Astrocyte (in vitro differentiated cells and primary cell): ENCODE data around the gene KCNA5. TPM values are rescaled to one million over a fixed set of nuclear protein-coding genes. Genes with fewer than 3 reads are reported as not detected.

Experiments
- DNase-seq: peaks from one replicate; pipeline ENCODE4 v3.0.0-alpha.2; 2010; ENCODE audit warnings: low read depth
- FAIRE-seq: peaks from 2 replicates; lab custom pipeline; 2011; peaks lifted over from hg19 to GRCh38; lab: Jason Lieb, UNC
- H2AFZ ChIP-seq: 2 replicates; pipeline ENCODE4 v1.6.0; 2012; ENCODE audit warnings: low read depth, low read length, inconsistent platforms
- H3K27ac ChIP-seq: 2 replicates; pipeline ENCODE4 v1.5.1; 2011; ENCODE audit warnings: low read depth, low read length, inconsistent platforms
- H3K27me3 ChIP-seq: 2 replicates; pipeline ENCODE4 v1.6.0; 2011; ENCODE audit warnings: low read length, inconsistent platforms; ENCODE audit not compliant: insufficient read depth
- H3K36me3 ChIP-seq: 2 replicates; pipeline ENCODE4 v1.5.1; 2011; ENCODE audit warnings: low read length, inconsistent platforms; ENCODE audit not compliant: insufficient read depth
- H3K4me1 ChIP-seq: 2 replicates; pipeline ENCODE4 v1.5.1; 2011; ENCODE audit warnings: low read length, inconsistent platforms; ENCODE audit not compliant: insufficient read depth
- H3K4me2 ChIP-seq: 2 replicates; pipeline ENCODE4 v1.6.0; 2012; ENCODE audit warnings: low read length, inconsistent platforms
- H3K4me3 ChIP-seq: 2 replicates; pipeline ENCODE4 v1.5.1; 2011; ENCODE audit warnings: low read depth, mild to moderate bottlenecking, low read length, inconsistent platforms; ENCODE audit not compliant: insufficient read depth
- H3K79me2 ChIP-seq: 2 replicates; pipeline ENCODE4 v1.6.0; 2012; ENCODE audit warnings: mild to moderate bottlenecking, low read length, inconsistent platforms; ENCODE audit not compliant: insufficient read depth
- H3K9ac ChIP-seq: 2 replicates; pipeline ENCODE4 v1.6.0; 2012; ENCODE audit warnings: mild to moderate bottlenecking, low read length, inconsistent platforms
- H3K9me3 ChIP-seq: 2 replicates; pipeline ENCODE4 v1.5.1; 2012; ENCODE audit warnings: low read depth, mild to moderate bottlenecking, low read length, inconsistent platforms; ENCODE audit not compliant: insufficient read depth
- H4K20me1 ChIP-seq: 2 replicates; pipeline ENCODE4 v1.6.0; 2012; ENCODE audit warnings: low read length, inconsistent platforms; ENCODE audit not compliant: insufficient read depth
- H3K27ac Mint-ChIP-seq: one replicate; pipeline ENCODE4 v1.8.0; 2021; ENCODE audit warnings: mild to moderate bottlenecking, mixed read lengths; ENCODE audit not compliant: unreplicated experiment
- H3K27me3 Mint-ChIP-seq: one replicate; pipeline ENCODE4 v1.8.0; 2021; ENCODE audit warnings: low read depth, mixed read lengths; ENCODE audit not compliant: unreplicated experiment
- H3K36me3 Mint-ChIP-seq: one replicate; pipeline ENCODE4 v1.8.0; 2021; ENCODE audit warnings: low read depth, mixed read lengths; ENCODE audit not compliant: unreplicated experiment
- H3K4me1 Mint-ChIP-seq: one replicate; pipeline ENCODE4 v1.8.0; 2021; ENCODE audit warnings: low read depth, mixed read lengths; ENCODE audit not compliant: unreplicated experiment
- H3K4me3 Mint-ChIP-seq: one replicate; pipeline ENCODE4 v1.8.0; 2021; ENCODE audit warnings: mild to moderate bottlenecking, moderate library complexity, mixed read lengths; ENCODE audit not compliant: unreplicated experiment
- H3K9me3 Mint-ChIP-seq: one replicate; pipeline ENCODE4 v1.8.0; 2021; ENCODE audit warnings: mild to moderate bottlenecking, mixed read lengths; ENCODE audit not compliant: unreplicated experiment
- CTCF ChIP-seq: IDR thresholded peaks from 2 replicates; pipeline ENCODE4 v1.5.1; 2011; ENCODE audit warnings: low read depth, mild to moderate bottlenecking, inconsistent platforms, low read length, moderate library complexity; ENCODE audit not compliant: insufficient read depth
- EZH2 ChIP-seq: IDR thresholded peaks from 2 replicates; pipeline ENCODE4 v1.6.1; 2012; ENCODE audit warnings: mild to moderate bottlenecking, low read length, inconsistent platforms; ENCODE audit not compliant: insufficient read depth
- total RNA-seq: library from RNA; stranded (reverse); gene quantifications from 2 replicates; pipeline ENCODE4 v1.2.1, GENCODE V29; 2021

The KCNA5 gene
- total RNA-seq, 1 donor from 2014 or later: not detected

- no peak overlapping the region for H3K4me2 ChIP-seq
- H3K4me3 ChIP-seq: no peak overlapping the region
- no peak for FAIRE-seq
These were observed 16.4 kb upstream of the KCNA5 start for GRCh38 chr12:5027046-5027821.

GRCh38 chr12:5030066-5030465, 13.6 kb upstream of the KCNA5 start:
- H3K9ac ChIP-seq: no peak overlapping the region
- no peak overlapping the region for H3K4me2 ChIP-seq
- H3K9me3 ChIP-seq: no peaks in the 10 kb centered on the region
- H3K27ac ChIP-seq: no peak overlapping the region
- Mint-ChIP-seq H3K27ac (no peak overlapping the region), H3K9me3 (no peaks in the 10 kb centered on the region), H3K4me1 (peaks cover 23% of the 10 kb centered on the region), H3K4me3 (no peak overlapping the region), H3K36me3 (no peaks in the 10 kb centered on the region), H3K27me3 (peaks cover 17% of the 10 kb centered on the region)
- no peaks in the 10 kb centered on the region for H3K79me2 ChIP-seq
- no peaks in the 10 kb centered on the region for H3K36me3 ChIP-seq
- FAIRE-seq (no peak), DNase-seq (no peak)
- H4K20me1 ChIP-seq: no peaks in the 10 kb centered on the region
- H2AFZ ChIP-seq: no peak overlapping the region
- H3K4me3 ChIP-seq: no peak overlapping the region
- peaks cover 2% of the 10 kb centered on the region for H3K4me1 ChIP-seq
- H3K27me3 ChIP-seq: peaks cover 4% of the 10 kb centered on the region
- TF ChIP-seq EZH2 (no peak), CTCF (no peak)

More at GRCh38 chr12:5027046-5027821, 16.4 kb upstream of the KCNA5 start:
- Histone ChIP-seq H4K20me1 (no peaks in the 10 kb centered on the region), H3K79me2 (no peaks in the 10 kb centered on the region), H3K27ac (no peak overlapping the region), H3K4me1 (no peaks in the 10 kb centered on the region), H3K9me3 (no peaks in the 10 kb centered on the region), H2AFZ (no peak overlapping the region), H3K27me3 (peaks cover 8% of the 10 kb centered on the region), H3K36me3 (no peaks in the 10 kb centered on the region), H3K9ac (no peak overlapping the region)
- Mint-ChIP-seq H3K4me1 (peaks cover 15% of the 10 kb centered on the region), H3K4me3 (no peak overlapping the region), H3K9me3 (no peaks in the 10 kb centered on the region), H3K27ac (no peak overlapping the region), H3K27me3 (peaks cover 36% of the 10 kb centered on the region), H3K36me3 (no peaks in the 10 kb centered on the region)
- no peak for DNase-seq
- TF ChIP-seq EZH2 (no peak), CTCF (no peak)

GRCh38 chr12:5031242-5031641, 12.4 kb upstream of the KCNA5 start:
- Histone ChIP-seq H4K20me1 (no peaks in the 10 kb centered on the region), H3K4me2 (no peak overlapping the region), H3K36me3 (no peaks in the 10 kb centered on the region), H3K4me3 (no peak overlapping the region), H3K79me2 (no peaks in the 10 kb centered on the region), H3K9me3 (no peaks in the 10 kb centered on the region), H2AFZ (no peak overlapping the region), H3K4me1 (peaks cover 2% of the 10 kb centered on the region), H3K27ac (no peak overlapping the region), H3K9ac (no peak overlapping the region), H3K27me3 (no peaks in the 10 kb centered on the region)
- no peak for TF ChIP-seq EZH2
- no peak for TF ChIP-seq CTCF
- Mint-ChIP-seq H3K27me3 (peaks cover 9% of the 10 kb centered on the region), H3K4me1 (peaks cover 21% of the 10 kb centered on the region), H3K9me3 (no peaks in the 10 kb centered on the region), H3K27ac (no peak overlapping the region), H3K4me3 (no peak overlapping the region), H3K36me3 (no peaks in the 10 kb centered on the region)
- DNase-seq (no peak), FAIRE-seq (no peak)
